B cell (primary cell): ENCODE results near the gene ALG9. TPM values are rescaled to one million over a fixed set of nuclear protein-coding genes. Genes with fewer than 3 reads are reported as not detected.

Source experiments
- ATAC-seq: fragments of 200-7000 bp; cut with Tn5 transposase; one replicate; pipeline ENCODE4 v1.10.0; 2021; ENCODE audit warnings: low read depth, mild to moderate bottlenecking, moderate number of reproducible peaks, moderate library complexity
- CTCF ChIA-PET: fragments of 350-600 bp; sonication (Branson Sonifier 250); formaldehyde crosslinking; loops from one replicate; lab custom pipeline; 2021; ENCODE audit warnings: antibody characterized with exemption, inconsistent platforms; lab: Charles Lee
- POLR2A ChIA-PET: fragments of 350-600 bp; sonication (Branson Sonifier 250); formaldehyde crosslinking; loops from one replicate; lab custom pipeline; 2021; ENCODE audit warnings: antibody characterized with exemption; lab: Charles Lee
- DNase-seq: peaks from one replicate; pipeline ENCODE4 v3.0.0; 2013
- H2AFZ ChIP-seq: 2 replicates; pipeline ENCODE4 v1.6.1; 2012; ENCODE audit warnings: mild to moderate bottlenecking, low read depth, low read length; ENCODE audit not compliant: insufficient read depth, poor library complexity, severe bottlenecking
- H3K27ac ChIP-seq, 2 donors: 1 replicate in 1 of 2; 2 replicates in 1 of 2; pipeline ENCODE4 v1.5.1; 2012 to 2013; ENCODE audit warnings: low read length in 2 of 2, mild to moderate bottlenecking in 2 of 2, moderate library complexity in 1 of 2
- H3K27me3 ChIP-seq, 4 experiments: fragments of 200-600 bp in 1 of 4; sonication (generic) in 1 of 4; replicated peaks in 1 of 4; 1 replicate in 2 of 4; 2 replicates in 2 of 4; pipeline versions ENCODE4 v1.6.1 to v1.7.0; 2013 to 2016; ENCODE audit warnings: low read length in 3 of 4, mild to moderate bottlenecking in 2 of 4, mixed read lengths in 1 of 4, moderate library complexity in 1 of 4; ENCODE audit not compliant: insufficient read depth in 4 of 4, control insufficient read depth in 3 of 4; ENCODE audit errors: control extremely low read depth in 1 of 4
- H3K36me3 ChIP-seq, 2 experiments: replicated peaks in 1 of 2; 1 replicate in 1 of 2; 2 replicates in 1 of 2; pipeline versions ENCODE4 v1.6.1 to v1.7.1; 2013; ENCODE audit warnings: low read length in 1 of 2; ENCODE audit not compliant: insufficient read depth in 2 of 2, control insufficient read depth in 1 of 2; ENCODE audit errors: control extremely low read depth in 1 of 2, extremely low read depth in 1 of 2
- H3K4me1 ChIP-seq, 2 donors: fragments of 200-600 bp in 1 of 2; sonication (generic) in 1 of 2; 1 replicate in 1 of 2; 2 replicates in 1 of 2; pipeline versions ENCODE4 v1.5.1 to v1.6.1; 2013 to 2017; ENCODE audit warnings: low read length in 2 of 2; ENCODE audit not compliant: control insufficient read depth in 2 of 2, insufficient read depth in 2 of 2
- H3K4me2 ChIP-seq: replicated peaks from 2 replicates; pipeline ENCODE3; 2012; ENCODE audit warnings: mild to moderate bottlenecking, low read depth, low read length; ENCODE audit not compliant: poor library complexity, severe bottlenecking
- H3K4me3 ChIP-seq, 5 experiments: fragments of 200-600 bp in 1 of 5; sonication (generic) in 1 of 5; 1 replicate in 3 of 5; 2 replicates in 2 of 5; pipeline versions ENCODE4 v1.5.1 to v1.7.0; 2011 to 2016; ENCODE audit warnings: low read length in 4 of 5, mild to moderate bottlenecking in 4 of 5, low read depth in 2 of 5, control low read depth in 1 of 5, moderate library complexity in 1 of 5; ENCODE audit not compliant: insufficient read depth in 1 of 5; ENCODE audit errors: control extremely low read depth in 1 of 5, extremely low read depth in 1 of 5
- H3K79me2 ChIP-seq: fragments of 200-600 bp; sonication (generic); one replicate; pipeline ENCODE4 v1.6.0; 2016; ENCODE audit warnings: low read length; ENCODE audit not compliant: control insufficient read depth, insufficient read depth
- H3K9ac ChIP-seq: fragments of 200-600 bp; sonication (generic); 2 replicates; pipeline ENCODE4 v1.6.1; 2017; ENCODE audit warnings: mild to moderate bottlenecking, low read length, moderate library complexity
- H3K9me3 ChIP-seq, 3 donors: one replicate each; pipeline versions ENCODE4 v1.6.1 to v1.7.1; 2013; ENCODE audit warnings: low read length in 2 of 3; ENCODE audit not compliant: control insufficient read depth in 2 of 3, insufficient read depth in 1 of 3; ENCODE audit errors: control extremely low read depth in 1 of 3
- H4K20me1 ChIP-seq: 2 replicates; pipeline ENCODE4 v1.6.0; 2012; ENCODE audit warnings: mild to moderate bottlenecking, low read length; ENCODE audit not compliant: insufficient read depth, control insufficient read depth, poor library complexity, severe bottlenecking
- H3K27ac Mint-ChIP-seq: one replicate; pipeline ENCODE4 v1.8.0; 2021; ENCODE audit warnings: mixed read lengths
- H3K27me3 Mint-ChIP-seq: one replicate; pipeline ENCODE4 v1.8.0; 2021; ENCODE audit warnings: mixed read lengths
- H3K4me1 Mint-ChIP-seq: one replicate; pipeline ENCODE4 v1.8.0; 2021; ENCODE audit warnings: mixed read lengths
- H3K4me3 Mint-ChIP-seq: one replicate; pipeline ENCODE4 v1.8.0; 2021; ENCODE audit warnings: mixed read lengths
- H3K9me3 Mint-ChIP-seq: one replicate; pipeline ENCODE4 v1.8.0; 2022; ENCODE audit warnings: mixed read lengths; ENCODE audit not compliant: insufficient read depth
- CTCF ChIP-seq: fragments of 200-600 bp; IDR thresholded peaks from one replicate; pipeline ENCODE4 v1.8.0; 2022; ENCODE audit warnings: antibody characterized with exemption, mild to moderate bottlenecking
- EZH2 ChIP-seq: IDR thresholded peaks from 2 replicates; pipeline ENCODE4 v1.6.1; 2012; ENCODE audit warnings: borderline replicate concordance, low read depth, mild to moderate bottlenecking, moderate library complexity, low read length; ENCODE audit not compliant: insufficient read depth, poor library complexity, severe bottlenecking
- WGBS: methylation state at CpG from one replicate; pipeline ENCODE4 v1.1.5; 2013; ENCODE audit warnings: missing lambda C conversion rate; ENCODE audit not compliant: insufficient coverage; 5-methylcytosine and 5-hydroxymethylcytosine counted together
- intact Hi-C: fragments of 100-400 bp; cut with micrococcal nuclease; formaldehyde crosslinking; loops from one replicate; pipeline ENCODE4 v1.10.0; 2022
- polyA plus RNA-seq: library from polyadenylated mRNA; depleted of rRNA; stranded (reverse); fragments of >200 nt; gene quantifications from 2 replicates; pipeline ENCODE4 v1.2.3, GENCODE V29; 2012
- total RNA-seq, 2 donors: library from RNA; stranded (reverse); fragments of 120-200 nt in 1 of 2; gene quantifications; 1 replicate in 1 of 2; 2 replicates in 1 of 2; pipeline versions ENCODE4 v1.2.3 to v1.2.4, GENCODE V29; 2013 to 2022

The ALG9 gene
- total and polyA plus RNA-seq, 2 donors (not counting 1 experiment from before 2014, with no cell fraction given), result 21.2 to 29.9 TPM

GRCh38 chr11:111777094-111778046, 94.0 kb downstream of the ALG9 start:
- H3K4me3 Mint-ChIP-seq, result peak overlapping the region; percentile 82
- no peaks in the 10 kb centered on the region for H3K27me3 Mint-ChIP-seq
- H3K9me3 ChIP-seq, result no peaks in the 10 kb centered on the region
- intact Hi-C loops, result loop anchor here (1.0 to 2.0 kb wide), 6 partner anchors 64 to 495 kb away; partner anchors contain the start of gene SIK2
- peak overlapping the region; percentile 63 to 76 for H3K27ac ChIP-seq
- no peaks in the 10 kb centered on the region for H3K9me3 Mint-ChIP-seq
- POLR2A ChIA-PET, result interaction anchor here (1.1 to 1.5 kb wide), 2 partner anchors 12 to 175 kb away, joined by 3 to 6 read pairs; partner anchors contain the start of genes PPP2R1B and SIK2
- CTCF ChIA-PET, result interaction anchor here (0.6 to 6.3 kb wide), 41 partner anchors 9 to 982 kb away, joined by 3 to 151 read pairs (median 5); partner anchors contain the start of genes ALG9, PPP2R1B and SIK2
- H3K79me2 ChIP-seq, result no peaks in the 10 kb centered on the region
- H3K4me1 ChIP-seq, result peaks cover 17 to 21% of the 10 kb centered on the region in 2 donors
- peak overlapping the region; percentile 40 for H2AFZ ChIP-seq
- H3K4me3 ChIP-seq, result peak overlapping the region in 1 of 5 experiments; percentile 32
- H3K27me3 ChIP-seq, result no peaks in the 10 kb centered on the region
- WGBS, result 20% methylated on average over 1 of the region's 4 CpGs
- H3K36me3 ChIP-seq, result no peaks in the 10 kb centered on the region
- H3K4me1 Mint-ChIP-seq, result peaks cover 23% of the 10 kb centered on the region
- peak overlapping the region; percentile 69 for H3K4me2 ChIP-seq
- peak; percentile 79 for DNase-seq
- peak overlapping the region; percentile 41 for H3K9ac ChIP-seq
- H3K27ac Mint-ChIP-seq, result peak overlapping the region; percentile 91
- peak; percentile 61 for ATAC-seq
- H4K20me1 ChIP-seq, result no peaks in the 10 kb centered on the region
- TF ChIP-seq CTCF, result peak; percentile 81
- TF ChIP-seq EZH2, result no peak
